Astrocyte (in vitro differentiated cells and primary cell): ENCODE measurements around the gene NCSTN. TPM values are rescaled to one million over a fixed set of nuclear protein-coding genes. Genes with fewer than 3 reads are reported as not detected.

Experiments
- DNase-seq: peaks from one replicate; pipeline ENCODE4 v3.0.0-alpha.2; 2010; ENCODE audit warnings: low read depth
- FAIRE-seq: peaks from 2 replicates; lab custom pipeline; 2011; peaks lifted over from hg19 to GRCh38; lab: Jason Lieb, UNC
- H2AFZ ChIP-seq: 2 replicates; pipeline ENCODE4 v1.6.0; 2012; ENCODE audit warnings: low read depth, low read length, inconsistent platforms
- H3K27ac ChIP-seq: 2 replicates; pipeline ENCODE4 v1.5.1; 2011; ENCODE audit warnings: low read depth, low read length, inconsistent platforms
- H3K27me3 ChIP-seq: 2 replicates; pipeline ENCODE4 v1.6.0; 2011; ENCODE audit warnings: low read length, inconsistent platforms; ENCODE audit not compliant: insufficient read depth
- H3K36me3 ChIP-seq: 2 replicates; pipeline ENCODE4 v1.5.1; 2011; ENCODE audit warnings: low read length, inconsistent platforms; ENCODE audit not compliant: insufficient read depth
- H3K4me1 ChIP-seq: 2 replicates; pipeline ENCODE4 v1.5.1; 2011; ENCODE audit warnings: low read length, inconsistent platforms; ENCODE audit not compliant: insufficient read depth
- H3K4me2 ChIP-seq: 2 replicates; pipeline ENCODE4 v1.6.0; 2012; ENCODE audit warnings: low read length, inconsistent platforms
- H3K4me3 ChIP-seq: 2 replicates; pipeline ENCODE4 v1.5.1; 2011; ENCODE audit warnings: low read depth, mild to moderate bottlenecking, low read length, inconsistent platforms; ENCODE audit not compliant: insufficient read depth
- H3K79me2 ChIP-seq: 2 replicates; pipeline ENCODE4 v1.6.0; 2012; ENCODE audit warnings: mild to moderate bottlenecking, low read length, inconsistent platforms; ENCODE audit not compliant: insufficient read depth
- H3K9ac ChIP-seq: 2 replicates; pipeline ENCODE4 v1.6.0; 2012; ENCODE audit warnings: mild to moderate bottlenecking, low read length, inconsistent platforms
- H3K9me3 ChIP-seq: 2 replicates; pipeline ENCODE4 v1.5.1; 2012; ENCODE audit warnings: low read depth, mild to moderate bottlenecking, low read length, inconsistent platforms; ENCODE audit not compliant: insufficient read depth
- H4K20me1 ChIP-seq: 2 replicates; pipeline ENCODE4 v1.6.0; 2012; ENCODE audit warnings: low read length, inconsistent platforms; ENCODE audit not compliant: insufficient read depth
- H3K27ac Mint-ChIP-seq: one replicate; pipeline ENCODE4 v1.8.0; 2021; ENCODE audit warnings: mild to moderate bottlenecking, mixed read lengths; ENCODE audit not compliant: unreplicated experiment
- H3K27me3 Mint-ChIP-seq: one replicate; pipeline ENCODE4 v1.8.0; 2021; ENCODE audit warnings: low read depth, mixed read lengths; ENCODE audit not compliant: unreplicated experiment
- H3K36me3 Mint-ChIP-seq: one replicate; pipeline ENCODE4 v1.8.0; 2021; ENCODE audit warnings: low read depth, mixed read lengths; ENCODE audit not compliant: unreplicated experiment
- H3K4me1 Mint-ChIP-seq: one replicate; pipeline ENCODE4 v1.8.0; 2021; ENCODE audit warnings: low read depth, mixed read lengths; ENCODE audit not compliant: unreplicated experiment
- H3K4me3 Mint-ChIP-seq: one replicate; pipeline ENCODE4 v1.8.0; 2021; ENCODE audit warnings: mild to moderate bottlenecking, moderate library complexity, mixed read lengths; ENCODE audit not compliant: unreplicated experiment
- H3K9me3 Mint-ChIP-seq: one replicate; pipeline ENCODE4 v1.8.0; 2021; ENCODE audit warnings: mild to moderate bottlenecking, mixed read lengths; ENCODE audit not compliant: unreplicated experiment
- CTCF ChIP-seq: IDR thresholded peaks from 2 replicates; pipeline ENCODE4 v1.5.1; 2011; ENCODE audit warnings: low read depth, mild to moderate bottlenecking, inconsistent platforms, low read length, moderate library complexity; ENCODE audit not compliant: insufficient read depth
- EZH2 ChIP-seq: IDR thresholded peaks from 2 replicates; pipeline ENCODE4 v1.6.1; 2012; ENCODE audit warnings: mild to moderate bottlenecking, low read length, inconsistent platforms; ENCODE audit not compliant: insufficient read depth
- total RNA-seq: library from RNA; stranded (reverse); gene quantifications from 2 replicates; pipeline ENCODE4 v1.2.1, GENCODE V29; 2021

The NCSTN gene
- total RNA-seq, 1 donor from 2014 or later: 171 TPM

DNA sequence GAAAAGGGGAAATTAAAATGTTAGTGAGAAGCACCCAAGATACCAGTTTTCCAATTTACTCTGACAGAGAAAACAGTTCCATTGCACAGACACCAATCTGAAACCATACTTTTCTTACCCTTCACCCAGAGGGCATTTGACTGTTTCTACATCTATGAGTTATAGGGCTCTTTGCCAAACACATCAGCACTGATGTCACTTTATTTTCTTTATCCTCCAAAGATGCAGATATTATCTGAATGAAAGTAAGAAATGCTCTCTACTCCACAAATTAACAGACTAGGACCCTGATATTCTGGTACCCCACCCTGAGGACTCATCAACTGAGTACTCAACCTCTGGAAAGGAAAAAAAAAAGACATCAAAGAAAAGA is 34.0 kb upstream of the NCSTN start:
- no peak overlapping the region for H3K4me3 ChIP-seq
- FAIRE-seq: no peak
- H3K27ac Mint-ChIP-seq: peak overlapping the region; percentile 50

GRCh38 chr1:160309571-160309970 is 33.6 kb upstream of the NCSTN start:
- no peak overlapping the region for H2AFZ ChIP-seq
- no peaks in the 10 kb centered on the region for H3K4me1 ChIP-seq
- peaks cover 8% of the 10 kb centered on the region for H3K4me1 Mint-ChIP-seq
- H3K36me3 ChIP-seq: peaks cover 91% of the 10 kb centered on the region
- peaks cover 44% of the 10 kb centered on the region for H3K36me3 Mint-ChIP-seq
- H3K9me3 ChIP-seq: no peaks in the 10 kb centered on the region
- H4K20me1 ChIP-seq: peaks cover 81% of the 10 kb centered on the region
- no peak overlapping the region for H3K9ac ChIP-seq
- H3K4me2 ChIP-seq: no peak overlapping the region
- peaks cover 56% of the 10 kb centered on the region for H3K79me2 ChIP-seq
- FAIRE-seq (no peak), DNase-seq (no peak)
- no peaks in the 10 kb centered on the region for H3K27me3 Mint-ChIP-seq
- no peak overlapping the region for H3K4me3 ChIP-seq
- H3K27ac Mint-ChIP-seq: peak overlapping the region; percentile 50
- no peaks in the 10 kb centered on the region for H3K27me3 ChIP-seq
- H3K27ac ChIP-seq: no peak overlapping the region
- no peak overlapping the region for H3K4me3 Mint-ChIP-seq
- H3K9me3 Mint-ChIP-seq: no peaks in the 10 kb centered on the region
- TF ChIP-seq EZH2 (no peak), CTCF (no peak)

More for the DNA sequence above, 34.0 kb upstream of the NCSTN start:
- no peak overlapping the region for H3K9ac ChIP-seq
- H2AFZ ChIP-seq: no peak overlapping the region
- TF ChIP-seq EZH2 (no peak), CTCF (no peak)
- H4K20me1 ChIP-seq: peaks cover 77% of the 10 kb centered on the region
- peaks cover 91% of the 10 kb centered on the region for H3K36me3 ChIP-seq
- Mint-ChIP-seq H3K9me3 (no peaks in the 10 kb centered on the region), H3K36me3 (peaks cover 43% of the 10 kb centered on the region), H3K27me3 (no peaks in the 10 kb centered on the region), H3K4me3 (no peak overlapping the region), H3K4me1 (peaks cover 8% of the 10 kb centered on the region)
- no peak for DNase-seq
- H3K4me1 ChIP-seq: no peaks in the 10 kb centered on the region
- no peaks in the 10 kb centered on the region for H3K27me3 ChIP-seq
- peaks cover 52% of the 10 kb centered on the region for H3K79me2 ChIP-seq
- H3K4me2 ChIP-seq: no peak overlapping the region
- no peaks in the 10 kb centered on the region for H3K9me3 ChIP-seq
- no peak overlapping the region for H3K27ac ChIP-seq

- peaks cover 84% of the 10 kb centered on the region for H4K20me1 ChIP-seq
- no peaks in the 10 kb centered on the region for H3K4me1 ChIP-seq
- peaks cover 75% of the 10 kb centered on the region for H3K79me2 ChIP-seq
- Mint-ChIP-seq H3K9me3 (no peaks in the 10 kb centered on the region), H3K27me3 (no peaks in the 10 kb centered on the region), H3K36me3 (peaks cover 41% of the 10 kb centered on the region), H3K27ac (peak overlapping the region; percentile 49), H3K4me1 (peaks cover 8% of the 10 kb centered on the region), H3K4me3 (no peak overlapping the region)
- DNase-seq (no peak), FAIRE-seq (no peak)
- no peak overlapping the region for H3K9ac ChIP-seq
- no peak overlapping the region for H2AFZ ChIP-seq
- TF ChIP-seq CTCF: no peak
- TF ChIP-seq EZH2: no peak
- no peaks in the 10 kb centered on the region for H3K27me3 ChIP-seq
- peaks cover 60% of the 10 kb centered on the region for H3K36me3 ChIP-seq
- no peak overlapping the region for H3K27ac ChIP-seq
- no peak overlapping the region for H3K4me2 ChIP-seq
- H3K4me3 ChIP-seq: no peak overlapping the region
- no peaks in the 10 kb centered on the region for H3K9me3 ChIP-seq
Observed at GRCh38 chr1:160315359-160315758, 27.8 kb upstream of the NCSTN start.
